LNCaP clone FGC (cell line): Measurements from ENCODE around the gene CRYL1.

Experiments
- DNase-seq: peaks from one replicate; pipeline ENCODE4 v3.0.0-alpha.2; 2011; ENCODE audit warnings: low read depth
- H3K4me3 ChIP-seq: 2 replicates; pipeline ENCODE4 v1.5.1; 2011; ENCODE audit warnings: mild to moderate bottlenecking, low read depth, low read length, control low read depth
- CTCF ChIP-seq: IDR thresholded peaks from 2 replicates; pipeline ENCODE4 v1.5.1; 2012; ENCODE audit warnings: mild to moderate bottlenecking; ENCODE audit not compliant: control insufficient read depth, insufficient read depth; ENCODE audit errors: extremely low read depth

The CRYL1 gene

GRCh38 chr13:20497006-20497775 is 28.5 kb downstream of the CRYL1 start:
- no peak for DNase-seq
- no peak for TF ChIP-seq CTCF
- H3K4me3 ChIP-seq = no peak overlapping the region

- H3K4me3 ChIP-seq = no peak overlapping the region
- peak; percentile 73 for TF ChIP-seq CTCF
- DNase-seq = no peak
These were observed 30.3 kb downstream of the CRYL1 start for GRCh38 chr13:20495087-20496023.

- TF ChIP-seq CTCF = no peak
- no peak overlapping the region for H3K4me3 ChIP-seq
- DNase-seq = no peak
These were observed 31.0 kb downstream of the CRYL1 start for GRCh38 chr13:20494656-20495055.

- TF ChIP-seq CTCF = peak; percentile 48
- H3K4me3 ChIP-seq = no peak overlapping the region
- DNase-seq = no peak
These were observed 33.0 kb downstream of the CRYL1 start for GRCh38 chr13:20492641-20493040.

GRCh38 chr13:20491926-20492435 is 33.7 kb downstream of the CRYL1 start:
- TF ChIP-seq CTCF = no peak
- DNase-seq = no peak
- no peak overlapping the region for H3K4me3 ChIP-seq

- peak; percentile 67 for TF ChIP-seq CTCF
- DNase-seq = no peak
- H3K4me3 ChIP-seq = no peak overlapping the region
These were observed 36.4 kb downstream of the CRYL1 start for GRCh38 chr13:20489185-20489820.
